OCI-LY7 (cell line): ENCODE data around the gene SDC4.

Experiments
- CTCF ChIP-seq: fragments of 200-600 bp; sonication (generic); conservative IDR thresholded peaks from 2 replicates; pipeline ENCODE4 v1.5.1; 2014; ENCODE audit warnings: mild to moderate bottlenecking, antibody characterized with exemption, low read length, moderate library complexity, mixed read lengths
- EZH2phosphoT487 ChIP-seq: fragments of 200-600 bp; sonication (generic); IDR thresholded peaks from 2 replicates; pipeline ENCODE4 v1.6.1; 2018; ENCODE audit warnings: low read depth, borderline replicate concordance, mild to moderate bottlenecking, mixed run types, antibody characterized with exemption, low read length, moderate library complexity, mixed read lengths

DNA sequence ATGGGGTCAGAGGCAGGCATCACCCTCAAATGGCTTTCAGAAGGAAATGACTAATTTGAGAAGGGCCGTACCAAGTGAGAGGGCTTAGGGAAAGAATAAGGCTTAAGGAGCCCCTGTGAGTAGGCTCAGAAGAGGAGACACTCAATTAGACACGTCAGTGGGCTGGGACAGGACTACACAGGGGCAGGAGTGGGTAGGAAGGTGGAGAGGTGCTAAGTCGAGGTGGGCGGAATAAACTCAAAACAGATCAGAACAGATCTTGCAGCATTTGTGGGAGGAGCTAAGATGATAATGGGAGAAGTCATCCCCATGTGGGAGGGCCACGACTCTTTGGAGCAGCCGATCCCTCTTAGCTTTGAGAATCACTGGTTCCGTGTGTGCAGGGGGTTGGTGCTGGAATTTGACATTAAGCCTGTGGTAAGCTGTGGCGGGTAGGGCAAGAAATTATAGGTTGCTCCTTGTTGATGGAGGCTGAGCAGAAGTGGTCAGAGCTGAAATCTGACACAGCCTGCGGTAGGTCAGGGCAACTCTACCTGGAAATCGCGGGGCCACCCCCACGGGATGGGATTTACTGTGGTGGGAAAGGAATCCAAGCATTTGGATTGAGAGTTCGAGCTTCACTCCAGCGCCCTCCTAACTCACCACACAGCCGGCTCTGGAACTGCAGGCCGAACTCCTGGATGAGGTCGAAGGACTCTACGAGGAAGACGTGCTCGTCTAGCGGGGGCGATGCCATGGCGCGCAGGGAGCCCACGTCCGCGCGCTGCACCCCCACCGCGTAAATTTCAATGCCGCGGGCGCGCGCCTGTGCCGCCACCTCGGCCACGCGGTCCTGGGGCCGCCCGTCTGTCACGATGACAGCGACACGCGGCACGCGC is 44.4 kb downstream of the SDC4 start:
- TF ChIP-seq CTCF (no peak), EZH2phosphoT487 (no peak)
